GM23338 (cell line): Measurements from ENCODE around the gene TSPAN1. TPM values are rescaled to one million over a fixed set of nuclear protein-coding genes. Genes with fewer than 3 reads are reported as not detected.
A peak's percentile ranks its signal among the peaks of the same experiment; 100 is the strongest.

Experiments
- ATAC-seq: fragments of 200-7000 bp; cut with Tn5 transposase; 3 replicates; pipeline ENCODE4 v1.9.1; 2020
- DNase-seq: peaks from one replicate; pipeline ENCODE4 v3.0.0-alpha.2; 2015; ENCODE audit warnings: low spot score
- H2AFZ ChIP-seq: fragments of 200-600 bp; sonication (generic); 2 replicates; pipeline ENCODE4 v1.8.0; 2016; ENCODE audit warnings: antibody characterized with exemption, mild to moderate bottlenecking, moderate library complexity
- H3F3A ChIP-seq: fragments of 200-600 bp; sonication (generic); replicated peaks from 2 replicates; pipeline ENCODE4 v1.8.0; 2017; ENCODE audit warnings: antibody characterized with exemption, mixed run types, low read depth
- H3K27ac ChIP-seq: fragments of 200-600 bp; sonication (generic); 2 replicates; pipeline ENCODE4 v1.6.1; 2016; ENCODE audit warnings: low read depth
- H3K27me3 ChIP-seq: fragments of 200-600 bp; sonication (generic); 2 replicates; pipeline ENCODE4 v1.8.0; 2016; ENCODE audit warnings: mild to moderate bottlenecking, mixed run types, moderate library complexity; ENCODE audit not compliant: insufficient read depth
- H3K36me3 ChIP-seq: fragments of 200-600 bp; sonication (generic); 2 replicates; pipeline ENCODE4 v1.8.0; 2016; ENCODE audit warnings: mild to moderate bottlenecking; ENCODE audit not compliant: insufficient read depth
- H3K4me1 ChIP-seq: fragments of 200-600 bp; sonication (generic); 2 replicates; pipeline ENCODE4 v1.8.0; 2016; ENCODE audit warnings: mild to moderate bottlenecking, moderate library complexity; ENCODE audit not compliant: insufficient read depth
- H3K4me2 ChIP-seq: fragments of 200-600 bp; sonication (generic); 2 replicates; pipeline ENCODE4 v1.7.1; 2017; ENCODE audit warnings: mixed run types
- H3K4me3 ChIP-seq: fragments of 200-600 bp; sonication (generic); 2 replicates; pipeline ENCODE4 v1.6.1; 2016; ENCODE audit warnings: mixed run types
- H3K79me2 ChIP-seq: fragments of 200-600 bp; sonication (generic); replicated peaks from 2 replicates; pipeline ENCODE4 v1.8.0; 2017; ENCODE audit warnings: mild to moderate bottlenecking; ENCODE audit not compliant: insufficient read depth
- H3K9me2 ChIP-seq: fragments of 200-600 bp; sonication (generic); 2 replicates; pipeline ENCODE4 v1.8.0; 2017; ENCODE audit not compliant: insufficient read depth
- H4K20me1 ChIP-seq: fragments of 200-600 bp; sonication (generic); replicated peaks from 2 replicates; pipeline ENCODE4 v1.8.0; 2017; ENCODE audit warnings: mild to moderate bottlenecking; ENCODE audit not compliant: insufficient read depth
- H3K27ac Mint-ChIP-seq: 2 replicates; pipeline ENCODE4 v1.8.0; 2020; ENCODE audit warnings: inconsistent platforms, mild to moderate bottlenecking, moderate library complexity, mixed read lengths
- H3K27me3 Mint-ChIP-seq: 3 replicates; pipeline ENCODE4 v1.8.0; 2022; ENCODE audit warnings: low read depth, mild to moderate bottlenecking, moderate library complexity, mixed read lengths, inconsistent platforms; ENCODE audit not compliant: insufficient read depth, poor library complexity
- H3K36me3 Mint-ChIP-seq: 3 replicates; pipeline ENCODE4 v1.8.0; 2021; ENCODE audit warnings: low read depth, mild to moderate bottlenecking, inconsistent platforms, moderate library complexity, mixed read lengths
- H3K4me1 Mint-ChIP-seq: 3 replicates; pipeline ENCODE4 v1.8.0; 2020; ENCODE audit warnings: mild to moderate bottlenecking, inconsistent platforms, mixed read lengths
- H3K4me3 Mint-ChIP-seq: 3 replicates; pipeline ENCODE4 v1.8.0; 2021; ENCODE audit warnings: moderate library complexity, mild to moderate bottlenecking, inconsistent platforms, mixed read lengths
- H3K9me3 Mint-ChIP-seq: 3 replicates; pipeline ENCODE4 v1.8.0; 2020; ENCODE audit warnings: moderate library complexity, mild to moderate bottlenecking, inconsistent platforms, mixed read lengths
- CREB1 ChIP-seq: fragments of 250-450 bp; sonication (Bioruptor Pico); IDR thresholded peaks from 2 replicates; pipeline ENCODE4 v1.5.0; 2020; ENCODE audit warnings: low read depth, mild to moderate bottlenecking, moderate library complexity
- CTCF ChIP-seq, 2 experiments: fragments of 200-600 bp in 1 of 2; sonication (generic) in 1 of 2; conservative IDR thresholded peaks; 2 replicates each; pipeline versions ENCODE4 v1.5.1 to v1.6.1; 2016 to 2017; ENCODE audit warnings: antibody characterized with exemption in 2 of 2, low read depth in 2 of 2, mild to moderate bottlenecking in 2 of 2, moderate library complexity in 1 of 2
- EZH2 ChIP-seq: fragments of 200-600 bp; sonication (generic); IDR thresholded peaks from one replicate; pipeline ENCODE4 v1.8.0; 2017; ENCODE audit warnings: antibody characterized with exemption, mild to moderate bottlenecking, low read depth; ENCODE audit not compliant: unreplicated experiment
- EZH2phosphoT487 ChIP-seq: fragments of 200-600 bp; sonication (generic); IDR thresholded peaks from one replicate; pipeline ENCODE4 v1.8.1; 2018; ENCODE audit warnings: antibody characterized with exemption; ENCODE audit not compliant: unreplicated experiment
- STAT1 ChIP-seq: IDR thresholded peaks from one replicate; pipeline ENCODE4 v1.6.1; 2016; ENCODE audit warnings: antibody characterized with exemption; ENCODE audit not compliant: unreplicated experiment
- ZNF331 ChIP-seq: fragments of 250-450 bp; sonication (Bioruptor Pico); IDR thresholded peaks from 2 replicates; pipeline ENCODE4 v1.5.0; 2020; ENCODE audit warnings: low read depth, mild to moderate bottlenecking, moderate library complexity
- ZNF462 ChIP-seq: fragments of 250-450 bp; sonication (Bioruptor Pico); IDR thresholded peaks from 2 replicates; pipeline ENCODE4 v1.5.0; 2020; ENCODE audit warnings: mild to moderate bottlenecking, moderate library complexity
- polyA plus RNA-seq: library from polyadenylated mRNA; unstranded; fragments of >200 nt; fragmentation: Nextera tagmentation; extraction: Ambion mirVana; gene quantifications from 2 replicates; pipeline ENCODE4 v1.2.1, GENCODE V29; 2016
- total RNA-seq: library from RNA; depleted of rRNA; stranded (reverse); fragments of >200 nt; shearing (Covaris generic); gene quantifications from 2 replicates; pipeline ENCODE4 v1.2.3, GENCODE V29; 2014

The TSPAN1 gene
- total and polyA plus RNA-seq, 2 experiments from 2014 or later = not detected

DNA sequence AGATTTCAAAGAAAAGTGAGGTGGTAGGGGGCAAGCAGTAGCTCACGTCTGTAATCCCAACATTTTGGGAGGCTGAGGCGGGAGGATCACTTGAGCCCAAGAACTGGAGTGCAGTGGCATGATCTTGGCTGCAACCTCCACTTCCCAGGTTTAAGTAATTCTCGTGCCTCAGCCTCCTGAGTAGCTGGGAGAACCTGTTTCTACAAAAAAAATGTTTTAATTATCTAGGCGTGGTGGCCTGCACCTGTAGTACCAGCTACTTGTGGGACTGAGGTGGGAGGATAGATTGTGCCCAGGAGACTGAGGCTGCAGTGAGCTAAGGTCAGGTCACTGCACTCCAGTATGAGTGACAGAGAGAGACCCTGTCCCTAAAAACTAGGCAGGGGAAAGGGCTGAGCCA, 2.6 kb upstream of the TSPAN1 start:
- DNase-seq (no peak), ATAC-seq (no peak)
- TF ChIP-seq ZNF331 (CRISPR knock-in tag) (no peak), EZH2 (no peak), CREB1 (no peak)
- H3K27ac Mint-ChIP-seq = no peak overlapping the region
- Histone ChIP-seq H2AFZ (no peak overlapping the region), H3K4me1 (peaks cover 19% of the 10 kb centered on the region; the same call in 1 of the 2 replicates), H4K20me1 (no peaks in the 10 kb centered on the region), H3K4me3 (no peak overlapping the region), H3K27me3 (peaks cover 5% of the 10 kb centered on the region), H3K9me2 (no peaks in the 10 kb centered on the region), H3K27ac (no peak overlapping the region), H3K36me3 (no peaks in the 10 kb centered on the region), H3K4me2 (no peak overlapping the region), H3K79me2 (no peaks in the 10 kb centered on the region), H3F3A (no peaks in the 10 kb centered on the region)
- H3K4me1 Mint-ChIP-seq = peaks cover 19% of the 10 kb centered on the region
- H3K36me3 Mint-ChIP-seq = no peaks in the 10 kb centered on the region
- H3K4me3 Mint-ChIP-seq = no peak overlapping the region
- peaks cover 19% of the 10 kb centered on the region for H3K27me3 Mint-ChIP-seq
- no peaks in the 10 kb centered on the region for H3K9me3 Mint-ChIP-seq

- Histone ChIP-seq H3K4me1 (peaks cover 16% of the 10 kb centered on the region; the same call in 1 of the 2 replicates), H3K4me2 (0 out of 2 replicates have a peak overlapping the region, but pooled peaks have one; percentile 26), H4K20me1 (no peaks in the 10 kb centered on the region), H3K79me2 (no peaks in the 10 kb centered on the region), H3K27ac (no peak overlapping the region), H3K4me3 (no peak overlapping the region), H3K36me3 (no peaks in the 10 kb centered on the region), H2AFZ (peak overlapping the region; percentile 91; the same call in 1 of the 2 replicates), H3K9me2 (no peaks in the 10 kb centered on the region), H3K27me3 (no peaks in the 10 kb centered on the region), H3F3A (no peaks in the 10 kb centered on the region)
- Mint-ChIP-seq H3K4me1 (peaks cover 15% of the 10 kb centered on the region), H3K27ac (no peak overlapping the region), H3K27me3 (peaks cover 11% of the 10 kb centered on the region), H3K36me3 (no peaks in the 10 kb centered on the region), H3K9me3 (no peaks in the 10 kb centered on the region), H3K4me3 (no peak overlapping the region)
- ATAC-seq (peak; percentile 16), DNase-seq (peak; percentile 56)
- TF ChIP-seq STAT1 = no peak
- peak in 1 of 2 experiments; percentile 51; a peak in 2 of 4 replicates for TF ChIP-seq CTCF (conservative IDR thresholded peaks at IDR 0.05; ENCODE audit: low read depth in 2 of 2)
Observed at GRCh38 chr1:46173361-46173856, 1.5 kb upstream of the TSPAN1 start.

- no peak for DNase-seq
- peak overlapping the region; percentile 78 for H2AFZ ChIP-seq
- no peaks in the 10 kb centered on the region for H3K36me3 ChIP-seq
- peaks cover 16% of the 10 kb centered on the region; the same call in 1 of the 2 replicates for H3K4me1 ChIP-seq
- no peaks in the 10 kb centered on the region for H3K9me3 Mint-ChIP-seq
- peaks cover 15% of the 10 kb centered on the region for H3K4me1 Mint-ChIP-seq
- H3K4me2 ChIP-seq = no peak overlapping the region
- ATAC-seq = no peak
- no peak overlapping the region for H3K4me3 Mint-ChIP-seq
- H3K27me3 ChIP-seq = no peaks in the 10 kb centered on the region
- no peak overlapping the region for H3K27ac ChIP-seq
- H3K4me3 ChIP-seq = no peak overlapping the region
- H3K9me2 ChIP-seq = no peaks in the 10 kb centered on the region
- no peaks in the 10 kb centered on the region for H3K79me2 ChIP-seq
- H3K36me3 Mint-ChIP-seq = no peaks in the 10 kb centered on the region
- no peaks in the 10 kb centered on the region for H3F3A ChIP-seq
- no peak overlapping the region for H3K27ac Mint-ChIP-seq
- H4K20me1 ChIP-seq = no peaks in the 10 kb centered on the region
- peaks cover 2% of the 10 kb centered on the region for H3K27me3 Mint-ChIP-seq
- no peak for TF ChIP-seq ZNF462 (CRISPR knock-in tag)
- TF ChIP-seq EZH2phosphoT487 = no peak
Observed at GRCh38 chr1:46175243-46175642, 356 bp downstream of the TSPAN1 start.
